ENCODE results near the gene FHIP1A.

The FHIP1A gene

GRCh38 chr4:151407018-151407417 is 2.0 kb upstream of the FHIP1A start:
- DNase-seq (ENCODE audit: low read depth), result no peak
- no peak for TF ChIP-seq CTCF (IDR thresholded peaks at IDR 0.05; ENCODE audit: control insufficient read depth, extremely low read depth, insufficient read depth)
- H3K4me3 ChIP-seq (ENCODE audit: low read depth, low read length), result no peak overlapping the region

GRCh38 chr4:151407466-151408379 is 1.3 kb upstream of the FHIP1A start:
- no peak for DNase-seq (ENCODE audit: low read depth)
- H3K4me3 ChIP-seq (ENCODE audit: low read depth, low read length), result peak overlapping the region; percentile 61
- TF ChIP-seq CTCF (IDR thresholded peaks at IDR 0.05; ENCODE audit: control insufficient read depth, extremely low read depth, insufficient read depth), result no peak

- no peak for TF ChIP-seq CTCF (IDR thresholded peaks at IDR 0.05; ENCODE audit: control insufficient read depth, extremely low read depth, insufficient read depth)
- DNase-seq (ENCODE audit: low read depth), result no peak
- peak overlapping the region; percentile 61 for H3K4me3 ChIP-seq (ENCODE audit: low read depth, low read length)
Observed at GRCh38 chr4:151408380-151408629, 671 bp upstream of the FHIP1A start.

- DNase-seq (ENCODE audit: low read depth), result peak; percentile 54
- TF ChIP-seq CTCF (IDR thresholded peaks at IDR 0.05; ENCODE audit: control insufficient read depth, extremely low read depth, insufficient read depth), result no peak
- H3K4me3 ChIP-seq (ENCODE audit: low read depth, low read length), result peak overlapping the region; percentile 88
Observed at GRCh38 chr4:151409470-151410313, 716 bp downstream of the FHIP1A start.

GRCh38 chr4:151415978-151416377 is 7.0 kb downstream of the FHIP1A start:
- DNase-seq (ENCODE audit: low read depth), result no peak
- TF ChIP-seq CTCF (IDR thresholded peaks at IDR 0.05; ENCODE audit: control insufficient read depth, extremely low read depth, insufficient read depth), result no peak

GRCh38 chr4:151417164-151417571 is 8.2 kb downstream of the FHIP1A start:
- no peak overlapping the region for H3K4me3 ChIP-seq (ENCODE audit: low read depth, low read length)
- no peak for DNase-seq (ENCODE audit: low read depth)
- no peak for TF ChIP-seq CTCF (IDR thresholded peaks at IDR 0.05; ENCODE audit: control insufficient read depth, extremely low read depth, insufficient read depth)

More at GRCh38 chr4:151415978-151416377, 7.0 kb downstream of the FHIP1A start:
- no peak overlapping the region for H3K4me3 ChIP-seq (ENCODE audit: low read depth, low read length)
